ENCODE measurements around the gene ATXN7.

- TF ChIP-seq NRF1 (conservative IDR thresholded peaks at IDR 0.05; ENCODE audit: low read depth, low read length) (no peak), POLR2AphosphoS5 (IDR thresholded peaks at IDR 0.05; ENCODE audit: low read length) (no peak), GABPA (IDR thresholded peaks at IDR 0.05; ENCODE audit: low read depth) (no peak), ATF2 (IDR thresholded peaks at IDR 0.05; ENCODE audit: low read length) (no peak), SRF (IDR thresholded peaks at IDR 0.05; ENCODE audit: low read depth in 2 of 2, low read length in 2 of 2) (no peak), CTCF (IDR thresholded peaks at IDR 0.05 in 2 of 3, conservative IDR thresholded peaks at IDR 0.05 in 1 of 3; ENCODE audit: control insufficient read depth in 2 of 3, extremely low read depth in 1 of 3, insufficient read depth in 1 of 3, low read depth in 3 of 3, low read length in 3 of 3) (no peak), IRF5 (IDR thresholded peaks at IDR 0.05; ENCODE audit: borderline replicate concordance) (no peak)
These were observed 120.7 kb downstream of the ATXN7 start for GRCh38 chr3:63984391-63984790.

Measured in GM12878 (cell line).